K562 (cell line): Measurements from ENCODE around the gene S100A1. TPM values are rescaled to one million over a fixed set of nuclear protein-coding genes. Genes with fewer than 3 reads are reported as not detected.

Source experiments
- ATF6 ChIP-seq: sonication (generic); formaldehyde crosslinking; IDR thresholded peaks from 2 replicates; pipeline ENCODE4 v1.4.0; 2020; ENCODE audit warnings: mild to moderate bottlenecking, missing genetic modification reagents
- CBFB ChIP-seq: sonication (generic); formaldehyde crosslinking; IDR thresholded peaks from 2 replicates; pipeline ENCODE4 v1.4.0; 2020; ENCODE audit warnings: mild to moderate bottlenecking, missing genetic modification reagents
- CXXC5 ChIP-seq: fragments of 250-450 bp; sonication (Bioruptor Pico); IDR thresholded peaks from 2 replicates; pipeline ENCODE4 v1.8.0; 2022; ENCODE audit warnings: inconsistent platforms, mild to moderate bottlenecking, moderate library complexity
- E2F6 ChIP-seq, 2 experiments: IDR thresholded peaks; 2 replicates each; pipeline ENCODE4 v1.6.1; 2011; ENCODE audit warnings: borderline replicate concordance in 1 of 2, control low read depth in 1 of 2, low read depth in 1 of 2, low read length in 1 of 2, mild to moderate bottlenecking in 1 of 2, mixed read lengths in 1 of 2, moderate library complexity in 1 of 2; ENCODE audit not compliant: insufficient read depth in 1 of 2, insufficient read length in 1 of 2, poor library complexity in 1 of 2, severe bottlenecking in 1 of 2; ENCODE audit errors: extremely low read depth in 1 of 2
- FOXA3 ChIP-seq, 2 experiments: fragments of 450-650 bp in 1 of 2; sonication (generic) in 1 of 2; formaldehyde crosslinking; IDR thresholded peaks in 1 of 2; conservative IDR thresholded peaks in 1 of 2; 2 replicates each; pipeline versions ENCODE4 v1.4.0 to v1.8.0; 2020 to 2022; ENCODE audit warnings: mild to moderate bottlenecking in 2 of 2, missing genetic modification reagents in 1 of 2
- GATAD2A ChIP-seq: fragments of 450-650 bp; IDR thresholded peaks from 2 replicates; pipeline ENCODE4 v1.6.1; 2017
- HDGF ChIP-seq: fragments of 450-650 bp; IDR thresholded peaks from 2 replicates; pipeline ENCODE4 v1.6.1; 2016
- HMG20A ChIP-seq: fragments of 450-650 bp; formaldehyde crosslinking; conservative IDR thresholded peaks from 2 replicates; pipeline ENCODE4 v1.4.0; 2020; ENCODE audit warnings: mild to moderate bottlenecking, mixed read lengths
- L3MBTL2 ChIP-seq: fragments of 450-650 bp; IDR thresholded peaks from 2 replicates; pipeline ENCODE4 v1.6.1; 2016; ENCODE audit warnings: mild to moderate bottlenecking, moderate library complexity
- RBM17 ChIP-seq: fragments of 200-400 bp; formaldehyde crosslinking; IDR thresholded peaks from 2 replicates; pipeline ENCODE4 v1.6.1; 2017; ENCODE audit warnings: low read depth, mild to moderate bottlenecking, low read length, borderline replicate concordance
- RFX7 ChIP-seq: fragments of 250-450 bp; sonication (Bioruptor Pico); IDR thresholded peaks from 2 replicates; pipeline ENCODE4 v1.5.1; 2021; ENCODE audit warnings: mild to moderate bottlenecking
- SMARCC2 ChIP-seq: fragments of 450-650 bp; IDR thresholded peaks from 2 replicates; pipeline ENCODE4 v1.6.1; 2017; ENCODE audit warnings: antibody characterized with exemption, moderate library complexity, mild to moderate bottlenecking, low read depth
- SP1 ChIP-seq: sonication (generic); formaldehyde crosslinking; IDR thresholded peaks from 2 replicates; pipeline ENCODE4 v1.8.1; 2022; ENCODE audit warnings: mild to moderate bottlenecking, missing genetic modification reagents
- TFAM ChIP-seq: fragments of 250-450 bp; sonication (Bioruptor Pico); conservative IDR thresholded peaks from 2 replicates; pipeline ENCODE4 v1.5.0; 2021; ENCODE audit warnings: mild to moderate bottlenecking, moderate library complexity
- ZBTB43 ChIP-seq: sonication (generic); formaldehyde crosslinking; IDR thresholded peaks from 2 replicates; pipeline ENCODE4 v1.8.0; 2023; ENCODE audit warnings: mild to moderate bottlenecking, missing genetic modification reagents
- ZBTB8A ChIP-seq: fragments of 450-650 bp; IDR thresholded peaks from 2 replicates; pipeline ENCODE4 v1.6.1; 2018; ENCODE audit warnings: mild to moderate bottlenecking, moderate library complexity; ENCODE audit not compliant: partially characterized antibody
- ZNF253 ChIP-seq: fragments of 250-450 bp; sonication (Bioruptor Pico); conservative IDR thresholded peaks from 2 replicates; pipeline ENCODE4 v1.6.1; 2021; ENCODE audit warnings: mild to moderate bottlenecking
- ZNF644 ChIP-seq: fragments of 200-800 bp; sonication (Bioruptor generic); IDR thresholded peaks from 2 replicates; pipeline ENCODE4 v1.6.1; 2016; ENCODE audit warnings: low read depth, missing genetic modification characterization, missing compliant biosample characterization
- polyA plus RNA-seq, 8 experiments: library from polyadenylated mRNA; depleted of rRNA in 4 of 8; stranded (reverse) in 5 of 8; unstranded in 3 of 8; fragments of >200 nt; fragmentation: Nextera tagmentation in 2 of 8; fragmentation: Illumina TruSeq in 1 of 8; extraction: Ambion mirVana in 2 of 8; extraction: Trizol in 1 of 8; gene quantifications; 2 replicates each; pipeline versions ENCODE4 v1.2.1 to v1.2.3, GENCODE V29; 2011 to 2014; ENCODE audit warnings: inconsistent platforms in 1 of 8, missing spikeins in 1 of 8
- total RNA-seq, 7 experiments: library from RNA; depleted of rRNA in 6 of 7; stranded (reverse); fragments of >200 nt in 6 of 7; fragmentation: Illumina TruSeq in 2 of 7; extraction: Trizol in 2 of 7; gene quantifications; 2 replicates each; pipeline versions ENCODE4 v1.2.1 to v1.2.3, GENCODE V29; 2011 to 2021; ENCODE audit warnings: low replicate concordance in 1 of 7

The S100A1 gene
- total and polyA plus RNA-seq, 9 of the 15 experiments (the other 6 are each of a cell fraction or from before 2014, with no cell fraction given): 0.44 to 30.1 (median 12.7) TPM

GRCh38 chr1:153678519-153679336, 50.5 kb downstream of the S100A1 start, which contains the start of gene NPR1 (continued):
- TF ChIP-seq CBFB (CRISPR knock-in tag) (no peak), TFAM (CRISPR knock-in tag) (no peak), FOXA3 (CRISPR knock-in tag; conservative IDR thresholded peaks at IDR 0.05 in 1 of 2, IDR thresholded peaks at IDR 0.05 in 1 of 2) (no peak), HDGF (no peak), ZBTB43 (CRISPR knock-in tag) (no peak), SP1 (CRISPR knock-in tag) (no peak), HMG20A (no peak), ZBTB8A (no peak), GATAD2A (no peak), RBM17 (no peak), ZNF253 (no peak), ZNF644 (tag) (no peak), RFX7 (CRISPR knock-in tag) (no peak), SMARCC2 (no peak), E2F6 (IDR thresholded peaks at IDR 0.05; ENCODE audit: borderline replicate concordance in 1 of 2, extremely low read depth in 1 of 2, insufficient read depth in 1 of 2, insufficient read length in 1 of 2, low read depth in 1 of 2, low read length in 1 of 2, poor library complexity in 1 of 2, severe bottlenecking in 1 of 2) (peak in 1 of 2 experiments; percentile 58), L3MBTL2 (peak; percentile 18; the same call in 1 of the 2 replicates), CXXC5 (CRISPR knock-in tag) (0 out of 2 replicates have a peak, but pooled peaks have one; percentile 14), ATF6 (CRISPR knock-in tag) (no peak)
- TF ChIP-seq, all 486 proteins: peak for 6
